ENCODE data around the gene RELT. TPM values are rescaled to one million over a fixed set of nuclear protein-coding genes. Genes with fewer than 3 reads are reported as not detected.

Gene RELT
- total and polyA plus RNA-seq, 2 of the 13 experiments (the other 11 are each of a cell fraction or from before 2014, with no cell fraction given): 2.5 to 4.7 TPM

DNA sequence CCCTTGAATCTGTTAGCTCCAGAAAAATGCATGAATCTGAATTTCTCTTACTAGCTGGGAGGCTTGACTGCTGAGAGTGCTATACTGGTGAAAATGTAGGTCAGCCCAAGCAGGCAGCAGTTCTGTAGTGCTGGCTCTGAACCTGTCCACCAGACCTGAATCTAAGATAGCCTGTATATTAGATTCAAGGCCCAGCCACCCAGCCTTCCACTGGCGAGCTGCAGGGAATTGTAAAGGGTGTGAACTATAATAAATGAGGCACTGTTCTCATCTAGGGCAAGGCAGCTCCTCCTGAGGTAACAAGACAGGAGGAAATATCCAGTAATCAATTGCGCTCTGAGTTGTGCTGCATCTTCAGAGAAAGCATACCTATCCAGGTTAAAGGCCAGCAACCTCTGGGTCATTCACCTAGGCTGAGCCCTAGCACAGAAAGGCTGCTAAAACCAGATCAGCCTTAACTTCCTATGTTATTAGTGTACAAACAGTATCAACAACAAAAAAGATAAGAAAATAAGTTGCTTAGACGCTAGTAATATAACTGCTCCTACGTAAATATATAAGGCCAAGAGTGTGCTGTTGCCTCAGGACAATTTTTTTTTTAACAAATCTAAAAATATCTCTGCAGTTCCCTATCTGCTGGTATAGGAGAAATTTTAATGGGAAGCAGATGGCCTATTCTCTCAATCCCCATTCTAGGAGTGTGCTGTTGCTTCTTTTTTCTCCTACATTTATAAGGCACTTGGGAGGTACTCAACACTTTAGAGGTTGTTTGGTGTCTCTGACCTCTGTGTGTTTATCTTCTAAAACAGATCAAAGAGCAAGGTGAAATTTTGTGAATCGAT lies 63.0 kb downstream of the RELT start (continued):
- TF ChIP-seq, protein P1, sequence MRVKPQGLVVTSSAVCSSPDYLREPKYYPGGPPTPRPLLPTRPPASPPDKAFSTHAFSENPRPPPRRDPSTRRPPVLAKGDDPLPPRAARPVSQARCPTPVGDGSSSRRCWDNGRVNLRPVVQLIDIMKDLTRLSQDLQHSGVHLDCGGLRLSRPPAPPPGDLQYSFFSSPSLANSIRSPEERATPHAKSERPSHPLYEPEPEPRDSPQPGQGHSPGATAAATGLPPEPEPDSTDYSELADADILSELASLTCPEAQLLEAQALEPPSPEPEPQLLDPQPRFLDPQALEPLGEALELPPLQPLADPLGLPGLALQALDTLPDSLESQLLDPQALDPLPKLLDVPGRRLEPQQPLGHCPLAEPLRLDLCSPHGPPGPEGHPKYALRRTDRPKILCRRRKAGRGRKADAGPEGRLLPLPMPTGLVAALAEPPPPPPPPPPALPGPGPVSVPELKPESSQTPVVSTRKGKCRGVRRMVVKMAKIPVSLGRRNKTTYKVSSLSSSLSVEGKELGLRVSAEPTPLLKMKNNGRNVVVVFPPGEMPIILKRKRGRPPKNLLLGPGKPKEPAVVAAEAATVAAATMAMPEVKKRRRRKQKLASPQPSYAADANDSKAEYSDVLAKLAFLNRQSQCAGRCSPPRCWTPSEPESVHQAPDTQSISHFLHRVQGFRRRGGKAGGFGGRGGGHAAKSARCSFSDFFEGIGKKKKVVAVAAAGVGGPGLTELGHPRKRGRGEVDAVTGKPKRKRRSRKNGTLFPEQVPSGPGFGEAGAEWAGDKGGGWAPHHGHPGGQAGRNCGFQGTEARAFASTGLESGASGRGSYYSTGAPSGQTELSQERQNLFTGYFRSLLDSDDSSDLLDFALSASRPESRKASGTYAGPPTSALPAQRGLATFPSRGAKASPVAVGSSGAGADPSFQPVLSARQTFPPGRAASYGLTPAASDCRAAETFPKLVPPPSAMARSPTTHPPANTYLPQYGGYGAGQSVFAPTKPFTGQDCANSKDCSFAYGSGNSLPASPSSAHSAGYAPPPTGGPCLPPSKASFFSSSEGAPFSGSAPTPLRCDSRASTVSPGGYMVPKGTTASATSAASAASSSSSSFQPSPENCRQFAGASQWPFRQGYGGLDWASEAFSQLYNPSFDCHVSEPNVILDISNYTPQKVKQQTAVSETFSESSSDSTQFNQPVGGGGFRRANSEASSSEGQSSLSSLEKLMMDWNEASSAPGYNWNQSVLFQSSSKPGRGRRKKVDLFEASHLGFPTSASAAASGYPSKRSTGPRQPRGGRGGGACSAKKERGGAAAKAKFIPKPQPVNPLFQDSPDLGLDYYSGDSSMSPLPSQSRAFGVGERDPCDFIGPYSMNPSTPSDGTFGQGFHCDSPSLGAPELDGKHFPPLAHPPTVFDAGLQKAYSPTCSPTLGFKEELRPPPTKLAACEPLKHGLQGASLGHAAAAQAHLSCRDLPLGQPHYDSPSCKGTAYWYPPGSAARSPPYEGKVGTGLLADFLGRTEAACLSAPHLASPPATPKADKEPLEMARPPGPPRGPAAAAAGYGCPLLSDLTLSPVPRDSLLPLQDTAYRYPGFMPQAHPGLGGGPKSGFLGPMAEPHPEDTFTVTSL (CRISPR knock-in tag; IDR thresholded peaks at IDR 0.05; ENCODE audit: borderline replicate concordance): peak; percentile 59; the same call in 1 of the 2 replicates
- TF ChIP-seq PAXIP1 (CRISPR knock-in tag; conservative IDR thresholded peaks at IDR 0.05) (peak; percentile 73), MATR3 (CRISPR knock-in tag; IDR thresholded peaks at IDR 0.05) (no peak), ZNF879 (CRISPR knock-in tag; IDR thresholded peaks at IDR 0.05) (no peak), RORA (CRISPR knock-in tag; IDR thresholded peaks at IDR 0.05) (no peak), SOX13 (IDR thresholded peaks at IDR 0.05) (no peak), SOX13 (CRISPR knock-in tag; conservative IDR thresholded peaks at IDR 0.05 in 1 of 2, IDR thresholded peaks at IDR 0.05 in 1 of 2) (no peak), TCF7L2 (IDR thresholded peaks at IDR 0.05; ENCODE audit: low read depth, low read length) (no peak), SP4 (CRISPR knock-in tag; IDR thresholded peaks at IDR 0.05) (no peak), NFATC3 (CRISPR knock-in tag; IDR thresholded peaks at IDR 0.05) (no peak), ZNF260 (CRISPR knock-in tag; IDR thresholded peaks at IDR 0.05; ENCODE audit: borderline replicate concordance, low read depth) (no peak), TRIM24 (CRISPR knock-in tag; IDR thresholded peaks at IDR 0.05) (no peak), BHLHE40 (IDR thresholded peaks at IDR 0.05; ENCODE audit: low read length) (no peak), ZBTB1 (CRISPR knock-in tag; IDR thresholded peaks at IDR 0.05; ENCODE audit: borderline replicate concordance) (no peak), ZNF20 (CRISPR knock-in tag; IDR thresholded peaks at IDR 0.05) (no peak), ZNF792 (CRISPR knock-in tag; IDR thresholded peaks at IDR 0.05) (no peak), MTA1 (CRISPR knock-in tag; IDR thresholded peaks at IDR 0.05; ENCODE audit: borderline replicate concordance) (no peak), ZNF616 (CRISPR knock-in tag; IDR thresholded peaks at IDR 0.05; ENCODE audit: low read depth) (no peak), ZNF674 (CRISPR knock-in tag; IDR thresholded peaks at IDR 0.05; ENCODE audit: low read depth) (no peak), THAP8 (CRISPR knock-in tag; IDR thresholded peaks at IDR 0.05; ENCODE audit: borderline replicate concordance) (no peak), ZNF235 (CRISPR knock-in tag; IDR thresholded peaks at IDR 0.05; ENCODE audit: borderline replicate concordance) (no peak)
